Mammary microvascular endothelial cell (primary cell): Measurements from ENCODE around the gene SLC7A4. TPM values are rescaled to one million over a fixed set of nuclear protein-coding genes. Genes with fewer than 3 reads are reported as not detected.

Experiments
- total RNA-seq: library from RNA; depleted of rRNA; stranded (reverse); fragments of >200 nt; gene quantifications from 2 replicates; pipeline ENCODE4 v1.2.3, GENCODE V29; 2015

The SLC7A4 gene
- total RNA-seq: not detected in 2 replicates

GRCh38 chr22:21032037-21032867, at the start of gene SLC7A4:
Gene SLC7A4, minus strand, starts transcription at chr22:21032561. Its CDS starts 749 bp downstream, at chr22:21031812.

GRCh38 chr22:21045585-21046294, 13.4 kb upstream of the SLC7A4 start, which contains the start of gene LRRC74B:
Gene LRRC74B, plus strand, starts transcription at chr22:21045946. Its CDS starts 41 bp downstream, at chr22:21045987.

GRCh38 chr22:21014726-21015465, 17.5 kb downstream of the SLC7A4 start, which contains the start of gene P2RX6:
Gene P2RX6, plus strand, starts transcription at chr22:21015165. Its CDS starts 10 bp downstream, at chr22:21015175.

GRCh38 chr22:21001601-21002325, 30.6 kb downstream of the SLC7A4 start, which contains the start of gene THAP7:
Gene THAP7, minus strand, starts transcription at chr22:21002118. Its CDS starts 207 bp downstream, at chr22:21001911.

GRCh38 chr22:20981787-20982562, 50.4 kb downstream of the SLC7A4 start, which contains the start of gene LZTR1:
Gene LZTR1, plus strand, starts transcription at chr22:20982297. Its CDS starts 75 bp downstream, at chr22:20982372.

Other genes with a start within 250 kb of the SLC7A4 start
- gene PI4KA, start 173.8 kb downstream of the SLC7A4 start, total RNA-seq: 38.3 and 47.6 TPM in 2 replicates
- 14.8 and 18.1 TPM in 2 replicates for gene SNAP29, start 173.6 kb downstream of the SLC7A4 start, total RNA-seq
- gene CRKL, start 115.2 kb downstream of the SLC7A4 start, total RNA-seq: 38.0 and 43.0 TPM in 2 replicates
- gene AIFM3, start 65.3 kb downstream of the SLC7A4 start, total RNA-seq: 0.07 TPM in 1 of 2 replicates, not detected in the other
- gene LZTR1, start 50.3 kb downstream of the SLC7A4 start, total RNA-seq: 31.0 and 32.6 TPM in 2 replicates
- gene THAP7, start 30.4 kb downstream of the SLC7A4 start, total RNA-seq: 19.5 and 29.8 TPM in 2 replicates
- not detected in 2 replicates for gene P2RX6, start 17.4 kb downstream of the SLC7A4 start, total RNA-seq
- not detected in 2 replicates for gene LRRC74B, start 13.4 kb upstream of the SLC7A4 start, total RNA-seq